Upper lobe of right lung (tissue), 1 donor: ENCODE results near the gene SLC16A8. TPM values are rescaled to one million over a fixed set of nuclear protein-coding genes. Genes with fewer than 3 reads are reported as not detected.

Experiments used
- ATAC-seq: fragments of 200-7000 bp; cut with Tn5 transposase; one replicate; pipeline ENCODE4 v1.9.1; 2020; ENCODE audit warnings: mild to moderate bottlenecking, moderate library complexity
- DNase-seq: peaks from one replicate; pipeline ENCODE4 v3.0.0-alpha.2; 2020
- H3K27ac ChIP-seq: fragments of 200-600 bp; one replicate; pipeline ENCODE4 v1.8.0; 2022
- H3K27me3 ChIP-seq: fragments of 200-600 bp; one replicate; pipeline ENCODE4 v1.8.0; 2022; ENCODE audit warnings: mild to moderate bottlenecking
- H3K36me3 ChIP-seq: fragments of 200-600 bp; one replicate; pipeline ENCODE4 v1.8.0; 2022
- H3K4me1 ChIP-seq: fragments of 200-600 bp; one replicate; pipeline ENCODE4 v1.8.0; 2022
- H3K4me3 ChIP-seq: fragments of 200-600 bp; one replicate; pipeline ENCODE4 v1.8.0; 2022; ENCODE audit warnings: mild to moderate bottlenecking
- H3K9me3 ChIP-seq: fragments of 200-600 bp; one replicate; pipeline ENCODE4 v1.8.0; 2022
- intact Hi-C: fragments of 100-400 bp; cut with DNase I; formaldehyde crosslinking; loops from one replicate; pipeline ENCODE4 v1.11.0; 2022
- total RNA-seq: library from RNA; stranded (reverse); fragmentation: NEBNext Ultra II Directional; extraction: Animal tissue kit (Norgen Biotek cat#: 25700); gene quantifications from one replicate; pipeline ENCODE4 v1.2.1, GENCODE V29; 2021
- TF ChIP-seq, protein P1 (sequence below): fragments of 200-600 bp; IDR thresholded peaks from one replicate; pipeline ENCODE4 v1.8.0; 2022; ENCODE audit warnings: antibody characterized with exemption
- donor health status: DM: no; HTN: yes; CAD: no; lungs with severe emphysema.

The SLC16A8 gene
- total RNA-seq, 1 donor from 2014 or later, result not detected

DNA sequence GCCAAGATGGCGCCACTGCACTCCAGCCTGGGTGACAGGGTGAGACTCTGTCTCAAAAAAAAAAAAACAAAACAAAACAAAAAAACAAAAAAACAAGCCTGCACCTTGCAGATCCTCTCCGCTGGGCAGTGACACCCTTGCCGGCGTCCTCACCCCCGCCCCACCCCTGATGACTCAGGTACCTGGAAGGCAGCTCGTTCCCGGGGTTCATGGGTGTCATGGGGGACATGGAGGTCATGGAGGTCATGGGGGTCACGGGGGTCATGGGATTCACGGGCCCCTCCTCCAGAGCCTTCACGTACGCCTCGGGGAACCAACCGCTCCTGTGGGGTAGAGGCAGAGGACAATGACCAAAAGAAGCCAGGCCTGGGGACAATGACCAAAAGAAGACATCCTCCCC is 3.0 kb upstream of the SLC16A8 start:
- no peak overlapping the region for H3K27ac ChIP-seq
- no peaks in the 10 kb centered on the region for H3K36me3 ChIP-seq
- TF ChIP-seq, protein P1, sequence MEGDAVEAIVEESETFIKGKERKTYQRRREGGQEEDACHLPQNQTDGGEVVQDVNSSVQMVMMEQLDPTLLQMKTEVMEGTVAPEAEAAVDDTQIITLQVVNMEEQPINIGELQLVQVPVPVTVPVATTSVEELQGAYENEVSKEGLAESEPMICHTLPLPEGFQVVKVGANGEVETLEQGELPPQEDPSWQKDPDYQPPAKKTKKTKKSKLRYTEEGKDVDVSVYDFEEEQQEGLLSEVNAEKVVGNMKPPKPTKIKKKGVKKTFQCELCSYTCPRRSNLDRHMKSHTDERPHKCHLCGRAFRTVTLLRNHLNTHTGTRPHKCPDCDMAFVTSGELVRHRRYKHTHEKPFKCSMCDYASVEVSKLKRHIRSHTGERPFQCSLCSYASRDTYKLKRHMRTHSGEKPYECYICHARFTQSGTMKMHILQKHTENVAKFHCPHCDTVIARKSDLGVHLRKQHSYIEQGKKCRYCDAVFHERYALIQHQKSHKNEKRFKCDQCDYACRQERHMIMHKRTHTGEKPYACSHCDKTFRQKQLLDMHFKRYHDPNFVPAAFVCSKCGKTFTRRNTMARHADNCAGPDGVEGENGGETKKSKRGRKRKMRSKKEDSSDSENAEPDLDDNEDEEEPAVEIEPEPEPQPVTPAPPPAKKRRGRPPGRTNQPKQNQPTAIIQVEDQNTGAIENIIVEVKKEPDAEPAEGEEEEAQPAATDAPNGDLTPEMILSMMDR, result no peak
- H3K9me3 ChIP-seq, result no peaks in the 10 kb centered on the region
- intact Hi-C loops, result no loop called here
- H3K27me3 ChIP-seq, result peaks cover 22% of the 10 kb centered on the region
- H3K4me1 ChIP-seq, result peaks cover 8% of the 10 kb centered on the region
- DNase-seq, result no peak
- no peak for ATAC-seq
- no peak overlapping the region for H3K4me3 ChIP-seq

DNA sequence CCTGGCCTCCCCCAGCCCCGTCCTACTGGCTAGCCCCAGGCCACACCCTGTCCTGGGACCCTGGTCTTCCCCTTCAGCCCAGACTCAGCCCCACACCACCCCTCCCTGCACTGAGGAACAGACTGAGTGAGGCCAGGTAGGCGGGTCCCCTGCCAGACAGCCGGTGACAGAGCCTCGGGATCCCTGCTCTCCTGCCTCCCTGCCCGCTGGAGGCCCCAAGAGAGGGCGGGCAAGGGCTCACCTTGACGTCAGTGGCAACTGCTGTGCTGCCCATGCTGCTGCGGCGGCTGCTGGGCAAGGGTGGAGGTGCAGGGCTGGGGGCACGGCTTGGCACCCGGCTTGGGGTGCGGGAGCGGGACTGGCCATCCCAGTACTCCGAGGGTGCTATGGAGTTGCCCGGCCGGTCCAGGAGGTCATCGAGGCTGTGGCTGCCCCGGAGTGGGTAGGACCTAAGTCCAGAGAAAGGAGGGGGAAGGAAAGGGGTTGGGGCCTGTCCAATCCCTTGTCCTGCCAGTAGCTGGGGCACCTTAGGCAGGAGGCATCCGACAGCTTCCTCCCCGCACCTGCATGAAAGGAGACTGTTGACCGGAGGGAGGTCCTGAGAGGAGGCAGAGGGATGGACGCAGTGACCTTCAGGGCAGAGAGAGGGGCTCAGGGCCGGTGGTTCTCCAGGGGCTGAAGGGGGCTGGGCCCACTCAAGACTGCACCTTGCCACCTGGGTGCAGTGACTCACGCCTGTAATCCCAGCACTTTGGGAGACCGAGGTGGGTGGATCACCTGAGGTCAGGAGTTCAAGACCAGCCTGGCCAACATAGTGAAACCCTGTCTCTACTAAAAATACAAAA is 2.2 kb upstream of the SLC16A8 start:
- Histone ChIP-seq H3K36me3 (no peaks in the 10 kb centered on the region), H3K27me3 (peaks cover 27% of the 10 kb centered on the region), H3K4me1 (peaks cover 14% of the 10 kb centered on the region), H3K27ac (no peak overlapping the region), H3K4me3 (no peak overlapping the region), H3K9me3 (no peaks in the 10 kb centered on the region)
- ATAC-seq (no peak), DNase-seq (no peak)
- intact Hi-C loops, result no loop called here
- TF ChIP-seq, protein P1, result no peak

DNA sequence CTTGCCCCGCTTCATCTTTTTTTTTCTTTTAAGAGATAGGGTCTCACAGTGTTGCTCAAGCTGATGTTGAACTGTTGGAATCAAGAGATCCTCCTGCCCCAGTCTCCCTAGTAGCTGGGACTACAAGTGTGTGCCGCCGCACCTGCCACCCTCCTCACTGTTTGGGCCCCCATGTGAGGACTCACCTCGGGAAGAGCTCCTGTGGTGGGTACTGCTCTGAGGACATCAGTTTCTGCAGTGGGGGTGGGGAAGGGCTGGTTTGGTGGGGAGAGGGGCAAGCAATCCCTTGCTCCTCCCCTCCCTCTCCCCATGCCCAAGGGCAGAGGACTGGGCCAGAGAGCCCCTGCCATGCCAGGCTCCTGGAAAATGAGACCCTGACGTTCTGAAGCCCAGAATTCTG is 1.5 kb upstream of the SLC16A8 start:
- Histone ChIP-seq H3K36me3 (no peaks in the 10 kb centered on the region), H3K4me3 (no peak overlapping the region), H3K4me1 (peaks cover 20% of the 10 kb centered on the region), H3K9me3 (no peaks in the 10 kb centered on the region), H3K27ac (no peak overlapping the region), H3K27me3 (peaks cover 33% of the 10 kb centered on the region)
- TF ChIP-seq, protein P1, result no peak
- ATAC-seq (no peak), DNase-seq (no peak)
- intact Hi-C loops, result no loop called here

DNA sequence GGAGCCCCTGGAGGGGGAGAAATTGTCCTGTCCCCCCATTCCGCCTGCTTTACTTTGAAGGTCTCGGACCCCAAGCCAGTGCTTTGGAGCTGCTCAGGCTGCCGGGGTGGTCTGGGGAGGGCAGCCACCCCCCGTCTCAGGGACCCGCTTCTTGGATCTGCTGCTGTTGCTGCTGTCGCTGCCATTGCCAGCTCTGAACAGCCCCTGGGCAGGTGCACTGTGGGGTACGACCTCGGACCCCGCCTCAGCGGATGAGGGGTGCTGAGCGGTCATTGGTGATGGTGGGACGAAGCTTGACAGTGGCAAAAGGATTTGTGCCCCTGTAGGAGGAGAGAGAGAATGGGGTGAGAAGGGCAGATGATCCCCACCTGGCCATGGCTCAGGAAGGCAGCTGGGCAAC is 1.1 kb upstream of the SLC16A8 start:
- intact Hi-C loops, result no loop called here
- H3K9me3 ChIP-seq, result no peaks in the 10 kb centered on the region
- peaks cover 20% of the 10 kb centered on the region for H3K4me1 ChIP-seq
- peaks cover 36% of the 10 kb centered on the region for H3K27me3 ChIP-seq
- DNase-seq (no peak), ATAC-seq (no peak)
- no peak overlapping the region for H3K4me3 ChIP-seq
- no peaks in the 10 kb centered on the region for H3K36me3 ChIP-seq
- H3K27ac ChIP-seq, result no peak overlapping the region
- TF ChIP-seq, protein P1, result no peak

DNA sequence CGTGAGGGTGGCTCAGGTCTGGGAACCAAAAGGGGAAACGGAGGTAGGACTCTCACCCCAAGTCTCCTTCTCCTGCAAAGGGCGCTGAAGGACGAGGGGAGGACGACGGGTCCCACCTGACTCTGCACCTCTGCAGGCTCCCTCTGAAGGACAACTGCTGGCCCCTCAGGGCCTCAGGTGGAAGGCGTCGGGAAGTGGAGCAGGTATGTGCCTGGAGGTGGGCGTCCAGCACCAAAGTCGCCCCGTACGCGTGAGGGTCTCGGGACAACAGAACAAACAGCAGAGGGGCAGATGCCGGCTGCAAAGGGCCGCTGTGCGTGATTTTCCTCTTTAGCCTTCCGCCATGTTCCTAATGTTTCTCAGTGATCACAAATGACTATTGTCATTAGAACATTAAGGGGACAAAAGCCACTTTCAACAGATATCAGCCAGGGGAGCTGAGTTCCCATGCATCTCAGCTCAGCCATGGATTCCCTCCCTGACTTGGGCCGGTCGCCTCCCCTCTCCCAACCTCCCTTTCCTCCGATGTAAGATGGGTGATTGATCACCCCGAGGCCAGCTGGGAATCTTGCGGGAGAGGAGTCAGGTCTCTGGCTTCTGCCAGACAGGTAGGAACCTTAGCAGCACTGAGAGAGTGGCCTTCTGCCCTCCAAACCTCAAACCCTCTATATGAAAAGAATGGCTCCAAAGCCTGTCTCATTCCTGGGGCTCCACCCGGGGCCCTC is 836 bp downstream of the SLC16A8 start:
- Histone ChIP-seq H3K27ac (no peak overlapping the region), H3K9me3 (no peaks in the 10 kb centered on the region), H3K36me3 (no peaks in the 10 kb centered on the region), H3K4me3 (no peak overlapping the region), H3K4me1 (peaks cover 20% of the 10 kb centered on the region), H3K27me3 (peaks cover 28% of the 10 kb centered on the region)
- DNase-seq, result no peak
- intact Hi-C loops, result no loop called here
- TF ChIP-seq, protein P1, result no peak
- no peak for ATAC-seq
